HepG2 (cell line): ENCODE results near the gene IQGAP2. TPM values are rescaled to one million over a fixed set of nuclear protein-coding genes. Genes with fewer than 3 reads are reported as not detected.

Experiments used
- ATAC-seq: fragments of 200-7000 bp; cut with Tn5 transposase; 3 replicates; pipeline ENCODE4 v1.9.1; 2020; ENCODE audit warnings: mild to moderate bottlenecking, moderate library complexity
- BruUV-seq: library from RNA; stranded (reverse); fragments of 400-500 nt; replicated peaks from 2 replicates; lab custom pipeline; 2021; lab: Mats Ljungman, UMichigan
- CTCF ChIA-PET: fragments of 300-600 bp; formaldehyde crosslinking; extraction: SDS; loops from one replicate; lab custom pipeline; 2021; ENCODE audit warnings: low total read pairs, inconsistent platforms, low intra/inter-chr PET ratio; lab: Yijun Ruan, JAX
- POLR2A ChIA-PET: fragments of 350-600 bp; sonication (Branson Sonifier 250); formaldehyde crosslinking; loops from one replicate; lab custom pipeline; 2020; ENCODE audit warnings: antibody characterized with exemption, inconsistent platforms; lab: Yijun Ruan, JAX
- DNase-seq: peaks from one replicate; pipeline ENCODE4 v3.0.0-alpha.2; 2015; ENCODE audit warnings: low spot score
- FAIRE-seq: peaks from 3 replicates; lab custom pipeline; 2011; peaks lifted over from hg19 to GRCh38; lab: Jason Lieb, UNC
- H2AFZ ChIP-seq: one replicate; pipeline ENCODE4 v1.6.1; 2011; ENCODE audit warnings: low read length, inconsistent platforms
- H3K27ac ChIP-seq: fragments of 300-600 bp; 3 replicates; pipeline ENCODE4 v1.8.0; 2011; ENCODE audit warnings: mixed run types, mild to moderate bottlenecking, mixed read lengths, low read length, inconsistent platforms; ENCODE audit not compliant: insufficient read depth; ENCODE audit errors: extremely low read length
- H3K27me3 ChIP-seq, 2 experiments: fragments of 200-600 bp in 1 of 2; 2 replicates in 1 of 2; 3 replicates in 1 of 2; pipeline versions ENCODE4 v1.6.0 to v1.8.0; 2011; ENCODE audit warnings: low read length in 2 of 2, mild to moderate bottlenecking in 2 of 2, moderate library complexity in 2 of 2, inconsistent platforms in 1 of 2; ENCODE audit not compliant: insufficient read depth in 2 of 2, control insufficient read depth in 1 of 2
- H3K36me3 ChIP-seq, 2 experiments: fragments of 200-600 bp in 1 of 2; replicated peaks in 1 of 2; 2 replicates in 1 of 2; 3 replicates in 1 of 2; pipeline versions ENCODE4 v1.5.1 to v1.8.0; 2011; ENCODE audit warnings: low read length in 2 of 2, inconsistent platforms in 1 of 2; ENCODE audit not compliant: insufficient read depth in 2 of 2, control insufficient read depth in 1 of 2
- H3K4me1 ChIP-seq: 2 replicates; pipeline ENCODE4 v1.5.1; 2012; ENCODE audit warnings: low read length, inconsistent platforms; ENCODE audit not compliant: insufficient read depth
- H3K4me2 ChIP-seq: 2 replicates; pipeline ENCODE4 v1.6.0; 2011; ENCODE audit warnings: low read depth, low read length, inconsistent platforms
- H3K4me3 ChIP-seq, 3 experiments: fragments of 200-600 bp in 1 of 3; sonication (generic), shearing (Covaris generic) in 1 of 3; replicated peaks in 1 of 3; 2 replicates each; pipeline ENCODE4 v1.5.1; 2011 to 2016; ENCODE audit warnings: low read length in 3 of 3, inconsistent platforms in 2 of 3, low read depth in 2 of 3, mild to moderate bottlenecking in 2 of 3, control low read depth in 1 of 3, mixed read lengths in 1 of 3; ENCODE audit not compliant: insufficient read depth in 1 of 3
- H3K79me2 ChIP-seq: one replicate; pipeline ENCODE4 v1.6.1; 2011; ENCODE audit warnings: low read length, inconsistent platforms; ENCODE audit not compliant: insufficient read depth
- H3K9ac ChIP-seq: 2 replicates; pipeline ENCODE4 v1.6.0; 2011; ENCODE audit warnings: mild to moderate bottlenecking, low read depth, low read length, inconsistent platforms; ENCODE audit not compliant: insufficient read depth
- H3K9me3 ChIP-seq: 2 replicates; pipeline ENCODE4 v1.5.1; 2012; ENCODE audit warnings: mild to moderate bottlenecking, low read length
- H4K20me1 ChIP-seq: 2 replicates; pipeline ENCODE4 v1.6.0; 2011; ENCODE audit warnings: inconsistent platforms, mild to moderate bottlenecking, low read length, moderate library complexity; ENCODE audit not compliant: insufficient read depth
- E2F2 ChIP-seq: sonication (generic); formaldehyde crosslinking; IDR thresholded peaks from 2 replicates; pipeline ENCODE4 v1.4.0; 2020; ENCODE audit warnings: missing genetic modification reagents, borderline replicate concordance
- FOXK2 ChIP-seq: fragments of 450-650 bp; IDR thresholded peaks from 2 replicates; pipeline ENCODE4 v1.6.1; 2016
- HDAC1 ChIP-seq: sonication (generic); formaldehyde crosslinking; IDR thresholded peaks from 2 replicates; pipeline ENCODE4 v1.5.1; 2020; ENCODE audit warnings: mild to moderate bottlenecking, missing genetic modification reagents
- HNRNPL ChIP-seq: fragments of 200-400 bp; formaldehyde crosslinking; IDR thresholded peaks from 2 replicates; pipeline ENCODE4 v1.6.1; 2017; ENCODE audit warnings: mild to moderate bottlenecking, low read depth, low read length
- JARID2 ChIP-seq: sonication (generic); formaldehyde crosslinking; IDR thresholded peaks from 2 replicates; pipeline ENCODE4 v1.8.1; 2023; ENCODE audit warnings: missing genetic modification reagents, inconsistent platforms; ENCODE audit not compliant: insufficient replicate concordance
- KDM4B ChIP-seq: sonication (generic); formaldehyde crosslinking; IDR thresholded peaks from 2 replicates; pipeline ENCODE4 v1.4.0; 2020; ENCODE audit warnings: missing genetic modification reagents
- NFATC3 ChIP-seq: sonication (generic); formaldehyde crosslinking; IDR thresholded peaks from 2 replicates; pipeline ENCODE4 v1.5.1; 2020; ENCODE audit warnings: mild to moderate bottlenecking, missing genetic modification reagents
- NFE2L1 ChIP-seq: sonication (generic); formaldehyde crosslinking; IDR thresholded peaks from 2 replicates; pipeline ENCODE4 v1.4.0; 2020; ENCODE audit warnings: missing genetic modification reagents, mild to moderate bottlenecking, borderline replicate concordance
- NKX3-1 ChIP-seq: sonication (generic); formaldehyde crosslinking; IDR thresholded peaks from 2 replicates; pipeline ENCODE4 v1.5.0; 2020; ENCODE audit warnings: missing genetic modification reagents
- PHF21A ChIP-seq: sonication (generic); formaldehyde crosslinking; IDR thresholded peaks from 2 replicates; pipeline ENCODE4 v1.5.0; 2020; ENCODE audit warnings: mild to moderate bottlenecking, missing genetic modification reagents
- RXRB ChIP-seq: IDR thresholded peaks from 2 replicates; pipeline ENCODE4 v1.6.1; 2016; ENCODE audit warnings: borderline replicate concordance, missing genetic modification reagents, missing compliant biosample characterization
- SYNCRIP ChIP-seq: fragments of 200-400 bp; formaldehyde crosslinking; IDR thresholded peaks from 2 replicates; pipeline ENCODE4 v1.6.1; 2018; ENCODE audit warnings: mild to moderate bottlenecking, low read depth, low read length; ENCODE audit not compliant: insufficient read depth
- ZNF382 ChIP-seq: sonication (generic); formaldehyde crosslinking; IDR thresholded peaks from 2 replicates; pipeline ENCODE4 v1.5.0; 2020; ENCODE audit warnings: missing genetic modification reagents, mild to moderate bottlenecking, borderline replicate concordance
- ZNF407 ChIP-seq: sonication (generic); formaldehyde crosslinking; IDR thresholded peaks from one replicate; pipeline ENCODE4 v1.5.1; 2020; ENCODE audit warnings: mild to moderate bottlenecking, missing genetic modification reagents; ENCODE audit errors: not compliant biosample characterization
- ZNF766 ChIP-seq: sonication (generic); formaldehyde crosslinking; IDR thresholded peaks from 2 replicates; pipeline ENCODE4 v1.5.0; 2020; ENCODE audit warnings: missing genetic modification reagents, borderline replicate concordance
- ZNF781 ChIP-seq: sonication (generic); formaldehyde crosslinking; IDR thresholded peaks from 2 replicates; pipeline ENCODE4 v1.5.1; 2020; ENCODE audit warnings: borderline replicate concordance, mild to moderate bottlenecking, missing genetic modification reagents; ENCODE audit errors: not compliant biosample characterization
- WGBS: methylation state at CpG from one replicate; pipeline ENCODE4 v1.1.6; 2017; ENCODE audit warnings: low lambda C conversion rate; 5-methylcytosine and 5-hydroxymethylcytosine counted together
- in situ Hi-C: cut with HindIII; loops from 2 replicates; pipeline ENCODE4 v1.10.0; 2017; ENCODE audit warnings: low pct_unique_long_range_greater_than_20kb; ENCODE audit not compliant: extremely low pct_ligation_motif_present
- intact Hi-C: fragments of 100-400 bp; cut with micrococcal nuclease; formaldehyde crosslinking; loops from one replicate; pipeline ENCODE4 v1.10.0; 2022; ENCODE audit not compliant: unreplicated experiment
- polyA plus RNA-seq, 8 experiments: library from polyadenylated mRNA; depleted of rRNA in 3 of 8; stranded (reverse) in 7 of 8; unstranded in 1 of 8; fragments of >200 nt; fragmentation: Illumina TruSeq in 4 of 8; extraction: Trizol in 4 of 8; gene quantifications; 2 replicates each; pipeline versions ENCODE4 v1.2.1 to v1.2.3, GENCODE V29; 2011 to 2016; ENCODE audit warnings: low read depth in 4 of 8, missing spikeins in 1 of 8, mixed read lengths in 1 of 8; ENCODE audit not compliant: insufficient read depth in 1 of 8
- total RNA-seq, 5 experiments: library from RNA; depleted of rRNA; stranded (reverse); fragments of >200 nt; fragmentation: Illumina TruSeq; extraction: Trizol; gene quantifications; 2 replicates each; pipeline ENCODE4 v1.2.3, GENCODE V29; 2016; ENCODE audit warnings: low read depth in 1 of 5

IQGAP2 gene
- total and polyA plus RNA-seq, 2 of the 13 experiments (the other 11 are each of a cell fraction or from before 2014, with no cell fraction given) = 35.2 to 83.3 TPM

- H3K36me3 ChIP-seq = peaks cover 0 to 6% of the 10 kb centered on the region in 2 experiments; a peak in 1 of 5 replicates
- no peak for ATAC-seq
- no TSS peak for BruUV-seq
- DNase-seq = no peak
- H3K27ac ChIP-seq = no peak overlapping the region
- in situ Hi-C loops = no loop called here
- no peak overlapping the region for H3K4me2 ChIP-seq
- no peak overlapping the region for H3K4me3 ChIP-seq
- TF ChIP-seq PHF21A (CRISPR knock-in tag) = no peak
- TF ChIP-seq NKX3-1 (CRISPR knock-in tag) = no peak
- no peak for TF ChIP-seq JARID2 (CRISPR knock-in tag)
- no peak for TF ChIP-seq HNRNPL
- TF ChIP-seq HDAC1 (CRISPR knock-in tag) = no peak
- TF ChIP-seq KDM4B (CRISPR knock-in tag) = no peak
- no peak for TF ChIP-seq RXRB (CRISPR knock-in tag)
- TF ChIP-seq ZNF407 (CRISPR knock-in tag) = no peak
- no peak for TF ChIP-seq ZNF382
- TF ChIP-seq E2F2 (CRISPR knock-in tag) = no peak
- TF ChIP-seq SYNCRIP = no peak
- no peak for TF ChIP-seq FOXK2
- no peak for TF ChIP-seq NFE2L1 (CRISPR knock-in tag)
- TF ChIP-seq NFATC3 (CRISPR knock-in tag) = no peak
- no peak for TF ChIP-seq ZNF766 (CRISPR knock-in tag)
- no peak for TF ChIP-seq ZNF781
- TF ChIP-seq, all 625 proteins: peak for 0
- H3K79me2 ChIP-seq = peaks cover 89% of the 10 kb centered on the region
- POLR2A ChIA-PET = interaction anchor here (1.4 kb wide), 1 partner anchor 10 kb away, joined by 4 read pairs; the partner anchor contains the start of gene IQGAP2
- 97% methylated on average over 5 of the region's 5 CpGs for WGBS
- no peak overlapping the region for H3K9ac ChIP-seq
- no peak for FAIRE-seq
- peaks cover 65% of the 10 kb centered on the region for H3K4me1 ChIP-seq
- CTCF ChIA-PET = no interaction called here
- intact Hi-C loops = no loop called here
- no peaks in the 10 kb centered on the region for H3K27me3 ChIP-seq
- peaks cover 2% of the 10 kb centered on the region; the same call in 1 of the 2 replicates for H4K20me1 ChIP-seq
- H2AFZ ChIP-seq = no peak overlapping the region
- H3K9me3 ChIP-seq = no peaks in the 10 kb centered on the region
Observed at GRCh38 chr5:76413746-76414145, 10.7 kb downstream of the IQGAP2 start.
